ENCODE measurements around the gene RASGEF1C. TPM values are rescaled to one million over a fixed set of nuclear protein-coding genes. Genes with fewer than 3 reads are reported as not detected.
"Not testable (repeated sequence)": the region's sequence is repeated elsewhere in the genome, so short reads cannot be mapped to it uniquely, and the experiment has no call there.

RASGEF1C gene
- total and polyA plus RNA-seq, 5 experiments from 2014 or later: not detected

- Mint-ChIP-seq H3K27me3 (peaks cover 3 to 22% (median 9%) of the 10 kb centered on the region in 5 donors), H3K36me3 (no peaks in the 10 kb centered on the region), H3K4me3 (no peak overlapping the region), H3K9me3 (no peaks in the 10 kb centered on the region), H3K27ac (no peak overlapping the region), H3K4me1 (peaks cover 0 to 1% (median 0%) of the 10 kb centered on the region in 4 donors)
- DNase-seq (peak in 8 of 10 donors; percentile 6 to 47 (median 27)), ATAC-seq (peak; percentile 54 to 59)
- POLR2A ChIA-PET: no interaction called here
These were observed 82.0 kb downstream of the RASGEF1C start for GRCh38 chr5:180126716-180127681.

GRCh38 chr5:180126156-180126555 lies 82.9 kb downstream of the RASGEF1C start:
- ATAC-seq, H3K4me1 Mint-ChIP-seq, H3K36me3 Mint-ChIP-seq, H3K9me3 Mint-ChIP-seq, POLR2A ChIA-PET, H3K27ac Mint-ChIP-seq, DNase-seq, H3K4me3 Mint-ChIP-seq: not testable (repeated sequence)
- peaks cover 6 to 22% (median 9%) of the 10 kb centered on the region in 5 donors for H3K27me3 Mint-ChIP-seq

GRCh38 chr5:180124662-180125061 lies 84.3 kb downstream of the RASGEF1C start:
- H3K4me3 Mint-ChIP-seq, H3K9me3 Mint-ChIP-seq, H3K36me3 Mint-ChIP-seq, ATAC-seq, H3K4me1 Mint-ChIP-seq, DNase-seq, H3K27ac Mint-ChIP-seq, POLR2A ChIA-PET: not testable (repeated sequence)
- peaks cover 6 to 22% (median 9%) of the 10 kb centered on the region in 5 donors for H3K27me3 Mint-ChIP-seq

GRCh38 chr5:180122875-180123274 lies 86.1 kb downstream of the RASGEF1C start:
- no peak overlapping the region for H3K4me3 Mint-ChIP-seq
- no peaks in the 10 kb centered on the region for H3K4me1 Mint-ChIP-seq
- H3K27me3 Mint-ChIP-seq: peaks cover 6 to 25% (median 9%) of the 10 kb centered on the region in 5 donors
- no peaks in the 10 kb centered on the region for H3K36me3 Mint-ChIP-seq
- no peaks in the 10 kb centered on the region for H3K9me3 Mint-ChIP-seq
- POLR2A ChIA-PET: no interaction called here
- DNase-seq (no peak), ATAC-seq (no peak)
- H3K27ac Mint-ChIP-seq: no peak overlapping the region

GRCh38 chr5:180121826-180122413 lies 87.1 kb downstream of the RASGEF1C start:
- H3K4me3 Mint-ChIP-seq: no peak overlapping the region
- H3K36me3 Mint-ChIP-seq: no peaks in the 10 kb centered on the region
- POLR2A ChIA-PET: interaction anchor here (0.5 kb wide), 1 partner anchor 16 kb away, joined by 3 read pairs; no protein-coding TSS in a partner anchor
- no peaks in the 10 kb centered on the region for H3K9me3 Mint-ChIP-seq
- no peak overlapping the region for H3K27ac Mint-ChIP-seq
- peaks cover 6 to 24% (median 9%) of the 10 kb centered on the region in 5 donors for H3K27me3 Mint-ChIP-seq
- DNase-seq: peak in 1 of 10 donors; percentile 7
- ATAC-seq: no peak
- H3K4me1 Mint-ChIP-seq: no peaks in the 10 kb centered on the region

- H3K36me3 Mint-ChIP-seq: no peaks in the 10 kb centered on the region
- ATAC-seq (no peak), DNase-seq (no peak)
- no peak overlapping the region for H3K27ac Mint-ChIP-seq
- no peaks in the 10 kb centered on the region for H3K9me3 Mint-ChIP-seq
- no peak overlapping the region for H3K4me3 Mint-ChIP-seq
- no peaks in the 10 kb centered on the region for H3K4me1 Mint-ChIP-seq
- H3K27me3 Mint-ChIP-seq: peaks cover 0 to 16% (median 3%) of the 10 kb centered on the region in 5 donors
- POLR2A ChIA-PET: no interaction called here
These were observed 88.5 kb downstream of the RASGEF1C start for GRCh38 chr5:180120237-180121101.

GRCh38 chr5:180119903-180120236 lies 89.1 kb downstream of the RASGEF1C start:
- ATAC-seq: no peak
- Mint-ChIP-seq H3K27me3 (peaks cover 0 to 16% (median 3%) of the 10 kb centered on the region in 5 donors), H3K27ac (no peak overlapping the region), H3K4me1 (no peaks in the 10 kb centered on the region), H3K4me3 (no peak overlapping the region), H3K9me3 (no peaks in the 10 kb centered on the region), H3K36me3 (no peaks in the 10 kb centered on the region)
- DNase-seq: no peak
- POLR2A ChIA-PET: no interaction called here

- Mint-ChIP-seq H3K27ac (no peak overlapping the region), H3K27me3 (peaks cover 0 to 16% (median 3%) of the 10 kb centered on the region in 5 donors), H3K36me3 (no peaks in the 10 kb centered on the region), H3K9me3 (peaks cover 0 to under 1% (median 0%) of the 10 kb centered on the region in 9 donors), H3K4me1 (no peaks in the 10 kb centered on the region), H3K4me3 (no peak overlapping the region)
- DNase-seq: no peak
- POLR2A ChIA-PET: no interaction called here
- ATAC-seq: no peak
These were observed 89.7 kb downstream of the RASGEF1C start for GRCh38 chr5:180119031-180119902.

- ATAC-seq: no peak
- DNase-seq: no peak
- Mint-ChIP-seq H3K27me3 (peaks cover 0 to 16% (median under 1%) of the 10 kb centered on the region in 5 donors), H3K36me3 (no peaks in the 10 kb centered on the region), H3K4me1 (peaks cover 0 to 2% (median 0%) of the 10 kb centered on the region in 4 donors), H3K27ac (no peak overlapping the region), H3K9me3 (peaks cover 0 to 2% (median 0%) of the 10 kb centered on the region in 9 donors), H3K4me3 (no peak overlapping the region)
- POLR2A ChIA-PET: no interaction called here
These were observed 90.6 kb downstream of the RASGEF1C start for GRCh38 chr5:180118391-180118791.

- DNase-seq: no peak
- H3K4me1 Mint-ChIP-seq: peaks cover 0 to 2% (median 0%) of the 10 kb centered on the region in 4 donors
- no peak overlapping the region for H3K27ac Mint-ChIP-seq
- no peak overlapping the region for H3K4me3 Mint-ChIP-seq
- H3K27me3 Mint-ChIP-seq: peaks cover 0 to 18% (median 0%) of the 10 kb centered on the region in 5 donors
- no peak for ATAC-seq
- H3K36me3 Mint-ChIP-seq: no peaks in the 10 kb centered on the region
- H3K9me3 Mint-ChIP-seq: peaks cover 0 to 2% (median 0%) of the 10 kb centered on the region in 9 donors
- POLR2A ChIA-PET: no interaction called here
These were observed 91.8 kb downstream of the RASGEF1C start for GRCh38 chr5:180117000-180117725.

Measured in naive thymus-derived CD8-positive, alpha-beta T cell (primary cell).